BLaER1 treated with 17β-estradiol and CSF1 and Interleukin-3, amounts not matched to agents 10 nM and 100 nM (cell line): ENCODE results near the gene SSBP2.
A peak's percentile ranks its signal among the peaks of the same experiment; 100 is the strongest.

ENCODE experiments used
- H3K27ac ChIP-seq, 11 experiments: shearing (Covaris generic); formaldehyde crosslinking; 2 replicates each; pipeline ENCODE4 v1.8.1; 2022
- H3K27me3 ChIP-seq, 11 experiments: shearing (Covaris generic); formaldehyde crosslinking; 2 replicates each; pipeline ENCODE4 v1.8.1; 2022
- H3K36me3 ChIP-seq, 11 experiments: shearing (Covaris generic); formaldehyde crosslinking; 2 replicates each; pipeline ENCODE4 v1.8.1; 2022
- H3K4me1 ChIP-seq, 10 experiments: shearing (Covaris generic); formaldehyde crosslinking; 2 replicates each; pipeline ENCODE4 v1.8.1; 2022
- H3K4me2 ChIP-seq, 11 experiments: shearing (Covaris generic); formaldehyde crosslinking; 2 replicates each; pipeline ENCODE4 v1.8.1; 2022
- H3K4me3 ChIP-seq, 10 experiments: shearing (Covaris generic); formaldehyde crosslinking; 2 replicates each; pipeline ENCODE4 v1.8.1; 2022
- H3K9ac ChIP-seq, 11 experiments: shearing (Covaris generic); formaldehyde crosslinking; 2 replicates each; pipeline ENCODE4 v1.8.1; 2022
- H3K9me3 ChIP-seq, 11 experiments: shearing (Covaris generic); formaldehyde crosslinking; replicated peaks in 1 of 11; 2 replicates each; pipeline ENCODE4 v1.8.1; 2022
- H4K20me1 ChIP-seq, 11 experiments: shearing (Covaris generic); formaldehyde crosslinking; 2 replicates each; pipeline ENCODE4 v1.8.1; 2022
- Cebpa-rat ChIP-seq, 11 experiments: shearing (Covaris generic); IDR thresholded peaks; 2 replicates each; pipeline ENCODE4 v1.8.1; 2022

Gene SSBP2

GRCh38 chr5:81740758-81741157 lies 10.1 kb downstream of the SSBP2 start:
- Histone ChIP-seq H3K9me3 (peaks cover 0 to 41% (median 5%) of the 10 kb centered on the region in 11 experiments; a peak in 11 of 22 replicates), H3K9ac (no peak overlapping the region), H4K20me1 (peaks cover 0 to 98% (median 0%) of the 10 kb centered on the region in 11 experiments; a peak in 5 of 22 replicates), H3K4me2 (no peak overlapping the region), H3K4me3 (no peak overlapping the region), H3K4me1 (peaks cover 0 to 12% (median 4%) of the 10 kb centered on the region in 10 experiments; a peak in 15 of 20 replicates), H3K27me3 (no peaks in the 10 kb centered on the region), H3K27ac (no peak overlapping the region), H3K36me3 (peaks cover 0 to 35% (median 11%) of the 10 kb centered on the region in 11 experiments; a peak in 15 of 22 replicates)
- no peak for TF ChIP-seq Cebpa-rat (IDR thresholded peaks at IDR 0.05)

GRCh38 chr5:81739291-81739690 lies 11.6 kb downstream of the SSBP2 start:
- peaks cover 0 to 98% (median 0%) of the 10 kb centered on the region in 11 experiments; a peak in 5 of 22 replicates for H4K20me1 ChIP-seq
- H3K27ac ChIP-seq = no peak overlapping the region

GRCh38 chr5:81729276-81729675 lies 21.6 kb downstream of the SSBP2 start:
- Histone ChIP-seq H4K20me1 (peaks cover 0 to 96% (median 0%) of the 10 kb centered on the region in 11 experiments; a peak in 6 of 22 replicates), H3K4me2 (no peak overlapping the region), H3K27ac (no peak overlapping the region), H3K4me1 (peaks cover 0 to 31% (median 6%) of the 10 kb centered on the region in 10 experiments; a peak in 7 of 20 replicates), H3K27me3 (no peaks in the 10 kb centered on the region), H3K9me3 (no peaks in the 10 kb centered on the region), H3K9ac (no peak overlapping the region), H3K4me3 (no peak overlapping the region), H3K36me3 (peaks cover 0 to 16% (median 0%) of the 10 kb centered on the region in 11 experiments; a peak in 3 of 22 replicates)
- TF ChIP-seq Cebpa-rat (IDR thresholded peaks at IDR 0.05) = no peak

More at GRCh38 chr5:81739291-81739690, 11.6 kb downstream of the SSBP2 start:
- H3K4me3 ChIP-seq = no peak overlapping the region
- H3K4me1 ChIP-seq = no peaks in the 10 kb centered on the region; a peak in 1 of 20 replicates
- no peak for TF ChIP-seq Cebpa-rat (IDR thresholded peaks at IDR 0.05)
- H3K9me3 ChIP-seq = peaks cover 0 to 42% (median 5%) of the 10 kb centered on the region in 11 experiments; a peak in 11 of 22 replicates
- peaks cover 0 to 35% (median 11%) of the 10 kb centered on the region in 11 experiments; a peak in 15 of 22 replicates for H3K36me3 ChIP-seq
- no peaks in the 10 kb centered on the region for H3K27me3 ChIP-seq
- no peak overlapping the region for H3K9ac ChIP-seq
- no peak overlapping the region for H3K4me2 ChIP-seq

- Histone ChIP-seq H3K36me3 (peaks cover 0 to 16% (median 0%) of the 10 kb centered on the region in 11 experiments; a peak in 3 of 22 replicates), H3K27ac (no peak overlapping the region), H4K20me1 (peaks cover 0 to 96% (median 0%) of the 10 kb centered on the region in 11 experiments; a peak in 6 of 22 replicates), H3K4me3 (no peak overlapping the region), H3K9me3 (no peaks in the 10 kb centered on the region), H3K27me3 (no peaks in the 10 kb centered on the region), H3K4me1 (peaks cover 0 to 31% (median 6%) of the 10 kb centered on the region in 10 experiments; a peak in 9 of 20 replicates), H3K4me2 (no peak overlapping the region), H3K9ac (no peak overlapping the region)
- no peak for TF ChIP-seq Cebpa-rat (IDR thresholded peaks at IDR 0.05)
These were observed 22.6 kb downstream of the SSBP2 start for GRCh38 chr5:81728301-81728700.

GRCh38 chr5:81726297-81726696 lies 24.6 kb downstream of the SSBP2 start:
- Histone ChIP-seq H3K4me3 (no peak overlapping the region), H3K27ac (no peak overlapping the region), H3K4me2 (peak overlapping the region in 2 of 11 experiments; percentile 6; a peak in 1 of 22 replicates), H4K20me1 (peaks cover 0 to 96% (median 0%) of the 10 kb centered on the region in 11 experiments; a peak in 5 of 22 replicates), H3K36me3 (peaks cover 0 to 16% (median 0%) of the 10 kb centered on the region in 11 experiments; a peak in 3 of 22 replicates), H3K9me3 (no peaks in the 10 kb centered on the region), H3K9ac (no peak overlapping the region), H3K4me1 (peaks cover 0 to 41% (median 14%) of the 10 kb centered on the region in 10 experiments; a peak in 11 of 20 replicates), H3K27me3 (no peaks in the 10 kb centered on the region)
- no peak for TF ChIP-seq Cebpa-rat (IDR thresholded peaks at IDR 0.05)

GRCh38 chr5:81724571-81724970 lies 26.3 kb downstream of the SSBP2 start:
- Histone ChIP-seq H3K9ac (no peak overlapping the region), H3K27ac (no peak overlapping the region), H3K4me1 (peaks cover 2 to 58% (median 25%) of the 10 kb centered on the region in 10 experiments; a peak in 16 of 20 replicates), H3K9me3 (no peaks in the 10 kb centered on the region), H3K4me3 (no peak overlapping the region), H3K27me3 (no peaks in the 10 kb centered on the region), H3K36me3 (peaks cover 0 to 11% (median 0%) of the 10 kb centered on the region in 11 experiments; a peak in 3 of 22 replicates), H4K20me1 (peaks cover 0 to 100% (median 0%) of the 10 kb centered on the region in 11 experiments; a peak in 5 of 22 replicates), H3K4me2 (peak overlapping the region in 3 of 11 experiments; percentile 4 to 26 (median 6); a peak in 3 of 22 replicates)
- TF ChIP-seq Cebpa-rat (IDR thresholded peaks at IDR 0.05) = no peak

- Histone ChIP-seq H3K4me1 (peaks cover 7 to 63% (median 30%) of the 10 kb centered on the region in 10 experiments; a peak in 18 of 20 replicates), H3K27me3 (no peaks in the 10 kb centered on the region), H3K4me2 (no peak overlapping the region), H3K9ac (no peak overlapping the region), H4K20me1 (peaks cover 0 to 100% (median 0%) of the 10 kb centered on the region in 11 experiments; a peak in 5 of 22 replicates), H3K4me3 (no peak overlapping the region), H3K27ac (no peak overlapping the region), H3K9me3 (no peaks in the 10 kb centered on the region), H3K36me3 (peaks cover 0 to 12% (median 0%) of the 10 kb centered on the region in 11 experiments; a peak in 3 of 22 replicates)
- no peak for TF ChIP-seq Cebpa-rat (IDR thresholded peaks at IDR 0.05)
These were observed 26.8 kb downstream of the SSBP2 start for GRCh38 chr5:81724108-81724507.

- no peaks in the 10 kb centered on the region for H3K27me3 ChIP-seq
- peak overlapping the region in 2 of 11 experiments; percentile 4 to 11; a peak in 3 of 22 replicates for H3K27ac ChIP-seq
- no peak overlapping the region for H3K9ac ChIP-seq
- H3K36me3 ChIP-seq = peaks cover 0 to 15% (median under 1%) of the 10 kb centered on the region in 11 experiments; a peak in 6 of 22 replicates
- H3K4me1 ChIP-seq = peaks cover 16 to 67% (median 41%) of the 10 kb centered on the region in 10 experiments
- no peak overlapping the region for H3K4me3 ChIP-seq
- H4K20me1 ChIP-seq = peaks cover 0 to 100% (median 0%) of the 10 kb centered on the region in 11 experiments; a peak in 5 of 22 replicates
- TF ChIP-seq Cebpa-rat (IDR thresholded peaks at IDR 0.05) = no peak
- H3K9me3 ChIP-seq = 0 out of 22 replicates have a peak, but pooled peaks cover 0 to 2% (median 0%) of the 10 kb centered on the region in 11 experiments
- peak overlapping the region in 5 of 11 experiments; percentile 0 to 36 (median 9); a peak in 5 of 22 replicates for H3K4me2 ChIP-seq
These were observed 29.8 kb downstream of the SSBP2 start for GRCh38 chr5:81721049-81721448.

GRCh38 chr5:81719743-81720345 lies 31.1 kb downstream of the SSBP2 start:
- Histone ChIP-seq H3K27ac (0 out of 22 replicates have a peak overlapping the region, but pooled peaks of 1 of the 11 experiments have one; percentile 3), H3K4me3 (no peak overlapping the region), H3K27me3 (no peaks in the 10 kb centered on the region), H3K9ac (no peak overlapping the region), H3K36me3 (peaks cover 0 to 18% (median 5%) of the 10 kb centered on the region in 11 experiments; a peak in 12 of 22 replicates), H3K9me3 (peaks cover 0 to 13% (median 0%) of the 10 kb centered on the region in 11 experiments; a peak in 5 of 22 replicates), H3K4me2 (peak overlapping the region in 9 of 11 experiments; percentile 19 to 75 (median 56); a peak in 12 of 22 replicates), H3K4me1 (peaks cover 16 to 65% (median 33%) of the 10 kb centered on the region in 10 experiments), H4K20me1 (peaks cover 0 to 100% (median 0%) of the 10 kb centered on the region in 11 experiments; a peak in 5 of 22 replicates)
- TF ChIP-seq Cebpa-rat (IDR thresholded peaks at IDR 0.05) = no peak
